CD1c-positive myeloid dendritic cell (primary cell): ENCODE measurements around the gene TMEM151A.

Experiments
- DNase-seq: peaks from one replicate; pipeline ENCODE4 v3.0.0-alpha.2; 2016; ENCODE audit errors: extremely low spot score

The TMEM151A gene

GRCh38 chr11:66283461-66284105, 8.1 kb upstream of the TMEM151A start:
- DNase-seq: no peak

GRCh38 chr11:66284526-66285078, 7.1 kb upstream of the TMEM151A start:
- no peak for DNase-seq

GRCh38 chr11:66285250-66285947, 6.3 kb upstream of the TMEM151A start:
- DNase-seq: no peak

GRCh38 chr11:66286699-66287098, 5.0 kb upstream of the TMEM151A start:
- no peak for DNase-seq

- DNase-seq: peak; percentile 40
These were observed 4.3 kb upstream of the TMEM151A start for GRCh38 chr11:66287211-66287888.

- no peak for DNase-seq
These were observed 3.6 kb upstream of the TMEM151A start for GRCh38 chr11:66287889-66288670.

- DNase-seq: peak; percentile 99
These were observed 2.8 kb upstream of the TMEM151A start, which contains the start of gene YIF1A for GRCh38 chr11:66288671-66289547. Gene YIF1A, minus strand, starts transcription at chr11:66289143. Its CDS starts 158 bp downstream, at chr11:66288985.

GRCh38 chr11:66289548-66290329, 2.0 kb upstream of the TMEM151A start:
- peak; percentile 81 for DNase-seq

GRCh38 chr11:66290330-66290621, 1.4 kb upstream of the TMEM151A start:
- no peak for DNase-seq

GRCh38 chr11:66291303-66291705, 390 bp upstream of the TMEM151A start:
- no peak for DNase-seq

GRCh38 chr11:66292543-66293332, 1.0 kb downstream of the TMEM151A start:
- DNase-seq: no peak

GRCh38 chr11:66293352-66293751, 1.7 kb downstream of the TMEM151A start:
- DNase-seq: no peak

GRCh38 chr11:66293777-66294625, 2.3 kb downstream of the TMEM151A start:
- no peak for DNase-seq

GRCh38 chr11:66294626-66295620, 3.2 kb downstream of the TMEM151A start:
- DNase-seq: no peak

- DNase-seq: no peak
These were observed 5.9 kb downstream of the TMEM151A start for GRCh38 chr11:66297610-66298009.

GRCh38 chr11:66299186-66299585, 7.5 kb downstream of the TMEM151A start:
- peak; percentile 32 for DNase-seq

GRCh38 chr11:66302656-66303055, 11.0 kb downstream of the TMEM151A start:
- DNase-seq: no peak
